Stimulated activated CD4-positive, alpha-beta T cell treated with anti-CD3 and anti-CD28 coated beads, Interleukin-1b, Interleukin-23, amount 100 ng/mL, for 1 hour (primary cell): ENCODE measurements around the gene STON2.

Experiments
- DNase-seq, 2 donors: peaks; one replicate each; pipeline ENCODE4 v3.0.0-alpha.2; 2020; ENCODE audit warnings: low read depth in 2 of 2

STON2 gene

GRCh38 chr14:81303258-81303935, 96.7 kb downstream of the STON2 start:
- no peak for DNase-seq

GRCh38 chr14:81302638-81303037, 97.5 kb downstream of the STON2 start:
- DNase-seq, result no peak

DNA sequence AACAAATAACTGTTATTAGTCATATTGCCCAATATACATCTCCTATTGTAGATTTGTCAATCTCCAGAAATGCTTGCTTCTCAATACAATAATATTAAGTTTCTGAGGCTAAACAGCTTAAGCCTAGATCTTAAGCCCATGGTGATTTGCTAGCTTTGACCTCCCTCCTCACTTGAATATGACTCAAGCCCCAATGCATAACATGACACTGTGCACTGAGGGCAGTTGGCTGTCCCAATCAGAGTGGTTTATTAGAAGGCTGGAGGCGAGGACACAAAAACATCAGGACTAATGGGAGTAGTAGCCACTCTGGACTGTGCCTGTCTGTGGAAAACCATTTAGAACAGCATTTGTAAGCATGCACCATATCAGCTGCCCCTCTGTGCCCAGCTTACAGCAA, 98.3 kb downstream of the STON2 start:
- no peak for DNase-seq

- DNase-seq, result no peak
Observed at GRCh38 chr14:81301371-81301770, 98.8 kb downstream of the STON2 start.

GRCh38 chr14:81298911-81299310, 101.2 kb downstream of the STON2 start:
- DNase-seq, result no peak

DNA sequence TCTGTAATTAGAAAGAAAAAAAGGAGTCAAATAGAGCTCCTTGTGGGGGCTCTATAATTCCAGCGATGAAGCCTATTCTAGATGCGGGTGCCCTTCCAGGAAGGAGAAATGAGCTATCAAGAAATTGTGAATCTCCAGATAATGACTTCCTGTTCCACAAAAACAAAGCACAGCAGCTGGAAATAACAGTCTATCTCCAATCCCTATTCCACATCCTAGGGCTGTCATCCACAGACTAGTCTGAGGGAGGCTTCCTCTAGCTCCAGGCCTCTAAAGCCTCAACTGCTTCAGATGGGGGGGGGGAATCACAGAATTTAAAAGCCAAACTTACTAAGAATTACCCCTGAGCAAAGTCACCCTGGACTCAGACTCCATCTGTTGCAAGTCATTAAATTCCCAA, 102.0 kb downstream of the STON2 start:
- no peak for DNase-seq

- no peak for DNase-seq
Observed at GRCh38 chr14:81295958-81296923, 103.9 kb downstream of the STON2 start.

- no peak for DNase-seq
Observed at GRCh38 chr14:81289516-81289915, 110.6 kb downstream of the STON2 start.

- DNase-seq, result no peak
Observed at GRCh38 chr14:81286574-81287370, 113.4 kb downstream of the STON2 start.

DNA sequence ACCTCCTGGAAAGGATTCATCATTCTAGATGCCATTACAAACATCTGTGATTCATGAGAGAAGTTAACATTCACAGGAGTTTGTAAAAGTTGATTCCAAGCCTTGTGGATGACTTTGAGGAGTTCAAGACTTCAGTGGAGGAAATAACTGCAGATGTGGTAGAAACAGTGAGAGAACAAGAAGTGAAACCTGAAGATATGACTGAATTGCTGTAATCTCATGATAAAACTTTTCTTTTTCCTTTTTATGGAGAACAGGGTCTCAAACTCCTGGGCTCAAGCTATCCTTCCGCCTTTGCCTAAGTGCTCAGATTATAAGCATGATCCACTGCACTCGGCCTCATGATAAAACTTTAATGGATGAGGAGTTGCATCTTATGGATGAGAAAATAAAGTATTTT, 114.9 kb downstream of the STON2 start:
- DNase-seq, result no peak

DNA sequence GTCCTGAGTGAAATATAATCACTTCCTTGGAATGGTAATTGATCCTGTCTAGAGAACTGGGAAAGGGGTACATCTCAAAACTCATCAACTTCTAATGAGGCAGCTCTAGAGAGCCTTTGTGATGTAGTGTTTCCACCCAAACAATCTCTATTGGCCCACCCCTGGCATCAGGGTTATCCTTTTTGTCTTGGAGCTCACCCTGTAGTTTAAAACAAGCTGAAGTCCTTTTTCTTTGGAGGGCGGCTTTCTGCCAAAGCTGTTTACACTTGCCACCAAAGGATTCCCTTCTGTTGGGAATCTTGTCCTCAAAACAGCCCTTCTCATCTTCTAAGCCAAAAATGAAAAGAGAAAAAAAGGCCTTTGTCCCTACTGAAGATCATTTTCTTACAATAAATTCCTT, 118.8 kb downstream of the STON2 start:
- no peak for DNase-seq

- DNase-seq, result no peak
Observed at GRCh38 chr14:81280136-81280791, 119.9 kb downstream of the STON2 start.

- DNase-seq, result no peak
Observed at GRCh38 chr14:81277096-81277495, 123.0 kb downstream of the STON2 start.

DNA sequence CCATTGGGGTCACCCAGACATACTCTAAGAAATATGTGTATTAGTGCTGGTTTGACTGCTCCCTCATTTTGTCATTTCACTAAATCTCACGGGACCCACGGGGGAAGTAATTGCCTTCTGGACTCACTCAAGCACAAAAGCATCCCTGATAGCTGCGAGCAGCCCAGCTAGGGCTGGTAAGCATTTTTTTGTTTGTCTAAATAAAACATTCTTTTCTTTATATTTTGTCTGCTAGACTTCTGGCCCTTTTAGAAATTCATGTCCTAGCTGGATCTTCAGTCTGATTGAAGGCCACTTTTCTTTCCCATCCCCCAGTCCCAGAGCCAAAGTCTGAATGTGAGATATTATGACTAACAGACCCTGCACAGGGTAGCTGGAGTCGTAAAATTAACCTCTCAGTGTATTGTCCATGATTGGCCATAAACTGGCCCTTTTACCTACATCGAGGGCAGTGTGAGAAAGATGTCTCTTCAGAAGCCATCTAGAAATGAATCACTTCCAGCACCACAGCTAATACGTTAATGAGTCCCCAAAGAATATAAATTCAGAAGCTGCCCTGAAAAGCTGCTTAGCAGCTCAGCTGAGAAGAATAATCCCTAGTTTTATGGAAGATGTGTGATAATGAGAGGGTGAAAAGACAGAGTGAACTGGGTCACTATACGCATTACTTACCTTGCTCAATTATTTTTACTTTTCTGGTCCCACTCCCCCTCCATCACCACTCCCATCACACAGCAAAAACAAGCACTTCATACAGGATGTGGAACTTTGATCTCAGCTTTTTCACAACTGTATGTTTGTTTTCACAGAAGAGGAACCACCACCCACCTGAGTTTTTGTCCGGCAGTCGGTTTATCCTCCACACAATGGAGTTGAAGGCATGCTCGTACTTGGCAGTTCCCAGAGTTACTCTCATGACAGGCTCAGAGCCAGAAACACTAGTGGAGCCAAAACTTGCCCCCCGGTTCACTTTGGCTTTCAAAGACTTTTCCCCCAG, 123.8 kb downstream of the STON2 start:
- DNase-seq, result no peak

- no peak for DNase-seq
Observed at GRCh38 chr14:81275305-81276072, 124.6 kb downstream of the STON2 start.

DNA sequence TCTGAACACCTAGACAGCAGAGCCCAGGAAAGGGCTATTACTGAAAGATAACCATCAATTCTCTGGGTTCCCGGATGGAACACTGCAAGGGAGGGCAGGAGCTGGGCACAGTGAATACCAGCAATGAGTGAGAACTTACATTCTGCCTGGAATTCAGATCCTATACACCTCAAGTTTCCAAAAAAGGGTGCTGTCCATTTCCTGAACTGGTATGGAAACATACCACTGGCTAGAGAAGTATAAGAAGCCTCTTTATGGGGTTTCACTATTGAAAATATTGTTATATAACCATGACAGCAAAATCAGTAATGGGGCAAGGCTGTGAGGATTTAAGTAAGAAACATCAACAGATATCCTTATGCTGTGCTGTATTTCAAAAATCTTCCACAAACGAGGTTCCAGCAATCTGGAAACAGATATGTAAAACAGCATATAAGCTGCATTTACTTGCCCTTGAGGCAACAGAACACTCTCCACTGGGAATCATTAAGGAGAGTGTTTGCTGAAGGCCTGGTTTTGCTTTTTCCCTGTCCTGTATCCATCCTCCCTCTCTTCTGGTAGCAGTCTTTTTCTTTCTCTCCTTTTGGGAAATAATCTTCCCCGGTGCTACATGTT, 126.1 kb downstream of the STON2 start:
- DNase-seq, result no peak

DNA sequence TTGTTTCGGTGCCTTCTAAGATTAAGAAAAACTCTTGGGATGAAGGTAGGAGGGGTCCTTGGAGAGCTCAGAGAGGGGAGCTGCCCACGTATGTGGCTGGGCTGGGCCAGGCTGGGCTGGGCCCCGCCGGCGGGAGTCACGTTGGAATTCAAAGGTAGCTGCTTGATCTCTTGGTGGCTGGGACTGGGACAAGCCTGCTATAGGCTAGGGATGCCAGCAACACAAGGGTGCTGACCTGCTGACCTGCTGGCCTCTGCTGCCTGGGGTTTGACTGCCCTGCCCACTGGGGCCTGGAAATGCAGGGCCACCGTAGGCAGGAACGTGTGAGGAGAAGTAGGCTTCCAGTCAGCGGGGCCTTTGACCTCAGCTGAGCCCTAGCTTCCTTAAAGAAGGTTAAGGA, 126.6 kb downstream of the STON2 start:
- DNase-seq, result no peak

DNA sequence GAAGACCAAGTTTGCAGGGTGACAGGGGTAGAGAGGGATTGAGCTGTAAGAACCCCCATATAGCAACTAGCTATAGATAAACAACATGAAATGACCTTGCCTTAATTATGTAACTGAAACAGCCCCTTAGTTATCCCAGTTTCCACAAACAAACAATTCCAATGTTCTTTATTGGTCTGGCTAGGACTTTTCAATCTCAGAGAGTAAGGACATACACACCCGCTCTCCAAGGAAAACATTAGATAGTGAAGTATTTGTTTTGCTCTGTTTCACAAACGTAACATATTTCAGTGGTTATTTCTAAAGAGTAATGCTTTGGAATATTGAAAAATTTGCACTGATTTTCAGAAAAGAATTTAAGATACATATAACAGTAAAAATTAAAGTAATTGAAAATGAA, 127.8 kb downstream of the STON2 start:
- no peak for DNase-seq

DNA sequence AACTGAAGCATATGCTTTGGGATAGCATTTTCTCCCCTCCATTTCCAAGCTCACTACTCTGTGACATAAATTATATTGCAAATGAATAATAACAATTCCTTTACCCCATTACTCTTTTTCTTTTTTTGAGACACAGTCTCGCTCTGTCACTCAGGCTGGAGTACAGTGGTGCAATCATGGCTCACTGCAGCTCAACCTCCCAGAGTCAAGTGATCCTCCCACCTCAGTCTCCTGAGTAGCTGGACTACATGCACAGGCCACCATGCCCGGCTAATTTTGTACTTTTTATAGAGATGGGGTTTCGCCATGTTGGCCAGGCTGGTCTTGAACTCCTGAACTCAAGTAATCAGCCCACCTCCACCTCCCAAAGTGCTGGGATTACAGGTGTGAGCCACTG, 130.1 kb downstream of the STON2 start:
- DNase-seq, result no peak
